Panc1 (cell line): ENCODE data around the gene FRS2. TPM values are rescaled to one million over a fixed set of nuclear protein-coding genes. Genes with fewer than 3 reads are reported as not detected.

Source experiments
- ATAC-seq: fragments of 200-7000 bp; cut with Tn5 transposase; 2 replicates; pipeline ENCODE4 v1.9.1; 2020; ENCODE audit warnings: mild to moderate bottlenecking, moderate library complexity
- BruUV-seq: library from RNA; stranded (reverse); fragments of 400-500 nt; replicated peaks from 2 replicates; lab custom pipeline; 2021; lab: Mats Ljungman, UMichigan
- CTCF ChIA-PET: fragments of 300-600 bp; sonication (Branson Sonifier 250); formaldehyde crosslinking; loops from one replicate; lab custom pipeline; 2022; ENCODE audit warnings: antibody characterized with exemption; lab: Charles Lee
- POLR2A ChIA-PET: fragments of 300-600 bp; sonication (Branson Sonifier 250); formaldehyde crosslinking; loops from one replicate; lab custom pipeline; 2022; ENCODE audit warnings: antibody characterized with exemption; lab: Charles Lee
- DNase-seq: peaks from one replicate; pipeline ENCODE4 v3.0.0-alpha.2; 2010; ENCODE audit warnings: low read depth, low spot score
- H3K27ac ChIP-seq: 2 replicates; pipeline ENCODE4 v1.5.1; 2011; ENCODE audit warnings: mild to moderate bottlenecking, low read length, inconsistent platforms
- H3K27me3 ChIP-seq: fragments of 200-500 bp; sonication (Bioruptor generic); 2 replicates; pipeline ENCODE4 v1.6.0; 2014; ENCODE audit warnings: low read length, inconsistent platforms; ENCODE audit not compliant: control insufficient read depth, insufficient read depth
- H3K36me3 ChIP-seq: fragments of 200-500 bp; sonication (Bioruptor generic); 2 replicates; pipeline ENCODE4 v1.5.1; 2014; ENCODE audit warnings: inconsistent platforms, mild to moderate bottlenecking, low read length, moderate library complexity; ENCODE audit not compliant: control insufficient read depth, insufficient read depth
- H3K4me1 ChIP-seq: 2 replicates; pipeline ENCODE4 v1.5.1; 2011; ENCODE audit warnings: inconsistent platforms, mild to moderate bottlenecking, low read length, moderate library complexity; ENCODE audit not compliant: control insufficient read depth, insufficient read depth
- H3K4me3 ChIP-seq, 2 experiments: 2 replicates each; pipeline ENCODE4 v1.5.1; 2011 to 2012; ENCODE audit warnings: low read depth in 2 of 2, low read length in 2 of 2, mild to moderate bottlenecking in 2 of 2, inconsistent platforms in 1 of 2, moderate library complexity in 1 of 2
- H3K9me3 ChIP-seq: fragments of 200-500 bp; sonication (Bioruptor generic); 2 replicates; pipeline ENCODE4 v1.5.1; 2014; ENCODE audit warnings: low read depth, mild to moderate bottlenecking, inconsistent platforms, low read length, moderate library complexity; ENCODE audit not compliant: control insufficient read depth, insufficient read depth
- CTCF ChIP-seq: fragments of 450-650 bp; IDR thresholded peaks from 2 replicates; pipeline ENCODE4 v1.5.1; 2017; ENCODE audit warnings: mild to moderate bottlenecking
- POLR2AphosphoS5 ChIP-seq: IDR thresholded peaks from 2 replicates; pipeline ENCODE4 v1.6.1; 2012; ENCODE audit warnings: mild to moderate bottlenecking, low read depth, low read length, moderate library complexity
- REST ChIP-seq, 2 experiments: IDR thresholded peaks; 2 replicates each; pipeline ENCODE4 v1.6.1; 2011 to 2012; ENCODE audit warnings: low read depth in 2 of 2, control low read depth in 1 of 2, low read length in 1 of 2, mild to moderate bottlenecking in 1 of 2, moderate library complexity in 1 of 2; ENCODE audit not compliant: insufficient read depth in 1 of 2
- SIN3A ChIP-seq: IDR thresholded peaks from 2 replicates; pipeline ENCODE4 v1.6.1; 2012; ENCODE audit warnings: low read depth, mild to moderate bottlenecking, low read length, moderate library complexity, borderline replicate concordance; ENCODE audit not compliant: insufficient read depth
- TCF7L2 ChIP-seq: IDR thresholded peaks from 2 replicates; pipeline ENCODE4 v1.6.1; 2011; ENCODE audit warnings: mild to moderate bottlenecking, low read depth, low read length, inconsistent platforms
- in situ Hi-C: cut with HindIII; loops from 2 replicates; pipeline ENCODE4 v1.10.0; 2016; ENCODE audit warnings: low sequenced_read_pairs, low pct_unique_long_range_greater_than_20kb
- intact Hi-C: fragments of 100-400 bp; cut with micrococcal nuclease; formaldehyde crosslinking; loops from one replicate; pipeline ENCODE4 v1.10.0; 2022; ENCODE audit not compliant: unreplicated experiment
- total RNA-seq: library from RNA; stranded (reverse); gene quantifications from one replicate; pipeline ENCODE4 v1.2.1, GENCODE V29; 2021; ENCODE audit not compliant: unreplicated experiment

The FRS2 gene
- total RNA-seq, 1 experiment from 2014 or later, result 26.6 TPM

- Histone ChIP-seq H3K27me3 (no peaks in the 10 kb centered on the region), H3K9me3 (no peaks in the 10 kb centered on the region), H3K36me3 (peaks cover 2% of the 10 kb centered on the region; the same call in 1 of the 2 replicates), H3K4me3 (no peak overlapping the region), H3K4me1 (no peaks in the 10 kb centered on the region), H3K27ac (no peak overlapping the region)
- TF ChIP-seq POLR2AphosphoS5 (0 out of 2 replicates have a peak, but pooled peaks have one; percentile 4), REST (IDR thresholded peaks at IDR 0.05; ENCODE audit: insufficient read depth in 1 of 2, low read depth in 2 of 2, low read length in 1 of 2) (no peak), SIN3A (no peak)
- DNase-seq (no peak), ATAC-seq (no peak)
- in situ Hi-C loops, result loop anchor here (25.0 kb wide), 1 partner anchor 93 kb away; no protein-coding TSS in a partner anchor
- intact Hi-C loops, result no loop called here
- ChIA-PET POLR2A (no interaction called here), CTCF (interaction anchor here (0.6 to 1.1 kb wide), 2 partner anchors 10 to 177 kb away, joined by 4 to 5 read pairs; no protein-coding TSS in a partner anchor)
- BruUV-seq, result no TSS peak
These were observed 109.9 kb downstream of the FRS2 start for GRCh38 chr12:69580074-69580473.

- POLR2A ChIA-PET, result no interaction called here
- H3K36me3 ChIP-seq, result peaks cover 21% of the 10 kb centered on the region
- intact Hi-C loops (no loop called here), in situ Hi-C loops (loop anchor here (25.0 kb wide), 1 partner anchor 96 kb away; no protein-coding TSS in a partner anchor)
- DNase-seq (no peak), ATAC-seq (no peak)
- H3K9me3 ChIP-seq, result no peaks in the 10 kb centered on the region
- TF ChIP-seq REST (IDR thresholded peaks at IDR 0.05; ENCODE audit: insufficient read depth in 1 of 2, low read depth in 2 of 2, low read length in 1 of 2), result no peak
- no peak for TF ChIP-seq POLR2AphosphoS5
- peak; percentile 42 for TF ChIP-seq CTCF
- TF ChIP-seq TCF7L2, result no peak
- TF ChIP-seq SIN3A, result no peak
- H3K27me3 ChIP-seq, result no peaks in the 10 kb centered on the region
- no peak overlapping the region for H3K4me3 ChIP-seq
- no peaks in the 10 kb centered on the region for H3K4me1 ChIP-seq
- no TSS peak for BruUV-seq
- H3K27ac ChIP-seq, result no peak overlapping the region
- CTCF ChIA-PET, result interaction anchor here (0.6 kb wide), 1 partner anchor 194 kb away, joined by 3 read pairs; no protein-coding TSS in a partner anchor
These were observed 113.0 kb downstream of the FRS2 start for GRCh38 chr12:69583203-69583602.
